Smooth muscle cell (in vitro differentiated cells): ENCODE results near the gene REEP3. TPM values are rescaled to one million over a fixed set of nuclear protein-coding genes. Genes with fewer than 3 reads are reported as not detected.
A peak's percentile ranks its signal among the peaks of the same experiment; 100 is the strongest.

ENCODE experiments used
- DNase-seq: peaks from one replicate; lab custom pipeline; 2025; ENCODE audit not compliant: unreplicated experiment; lab: John Stamatoyannopoulos, UW
- H2AFZ ChIP-seq: fragments of 200-600 bp; sonication (generic); 2 replicates; pipeline ENCODE4 v1.6.0; 2016; ENCODE audit warnings: antibody characterized with exemption, low read depth, mild to moderate bottlenecking
- H3F3A ChIP-seq: fragments of 200-600 bp; sonication (generic); 2 replicates; pipeline ENCODE4 v1.6.0; 2017; ENCODE audit warnings: antibody characterized with exemption, low read depth
- H3K27ac ChIP-seq: fragments of 200-600 bp; sonication (generic); 2 replicates; pipeline ENCODE4 v1.5.1; 2016; ENCODE audit warnings: low read depth, mild to moderate bottlenecking
- H3K27me3 ChIP-seq: fragments of 200-600 bp; sonication (generic); 2 replicates; pipeline ENCODE4 v1.6.1; 2016; ENCODE audit warnings: low read depth, mild to moderate bottlenecking
- H3K36me3 ChIP-seq: fragments of 200-600 bp; sonication (generic); 2 replicates; pipeline ENCODE4 v1.5.1; 2016; ENCODE audit warnings: low read depth
- H3K4me1 ChIP-seq: fragments of 200-600 bp; sonication (generic); 2 replicates; pipeline ENCODE4 v1.5.1; 2016; ENCODE audit warnings: low read depth
- H3K4me2 ChIP-seq: fragments of 200-600 bp; sonication (generic); 2 replicates; pipeline ENCODE4 v1.6.0; 2016; ENCODE audit warnings: mild to moderate bottlenecking
- H3K4me3 ChIP-seq: fragments of 200-600 bp; sonication (generic); 2 replicates; pipeline ENCODE4 v1.5.1; 2016; ENCODE audit warnings: mild to moderate bottlenecking
- H3K79me2 ChIP-seq: fragments of 200-600 bp; sonication (generic); 2 replicates; pipeline ENCODE4 v1.6.0; 2016; ENCODE audit warnings: low read depth, mild to moderate bottlenecking
- H3K9ac ChIP-seq: fragments of 200-600 bp; sonication (generic); 2 replicates; pipeline ENCODE4 v1.6.0; 2016; ENCODE audit warnings: low read depth
- H3K9me3 ChIP-seq: fragments of 200-600 bp; sonication (generic); replicated peaks from 2 replicates; pipeline ENCODE4 v1.5.1; 2016; ENCODE audit warnings: low read depth
- H4K20me1 ChIP-seq: fragments of 200-600 bp; sonication (generic); 2 replicates; pipeline ENCODE4 v1.6.0; 2016; ENCODE audit warnings: low read depth
- CTCF ChIP-seq: fragments of 200-600 bp; sonication (generic); IDR thresholded peaks from 2 replicates; pipeline ENCODE4 v1.5.1; 2017; ENCODE audit warnings: borderline replicate concordance, mild to moderate bottlenecking, antibody characterized with exemption; ENCODE audit not compliant: insufficient read depth, poor library complexity, severe bottlenecking
- WGBS: methylation state at CpG from one replicate; pipeline ENCODE4 v1.1.7; 2016; ENCODE audit warnings: low lambda C conversion rate; 5-methylcytosine and 5-hydroxymethylcytosine counted together
- polyA plus RNA-seq: library from polyadenylated mRNA; unstranded; fragments of >200 nt; fragmentation: Nextera tagmentation; extraction: Ambion mirVana; gene quantifications from 2 replicates; pipeline ENCODE4 v1.2.1, GENCODE V29; 2016
- total RNA-seq: library from RNA; depleted of rRNA; stranded (reverse); fragments of >200 nt; gene quantifications from 2 replicates; pipeline ENCODE4 v1.2.3, GENCODE V29; 2014

REEP3 gene
- total and polyA plus RNA-seq, 2 experiments from 2014 or later = 42.3 to 80.4 TPM

- no peak for TF ChIP-seq CTCF
- Histone ChIP-seq H2AFZ (no peak overlapping the region), H3K27ac (peak overlapping the region; percentile 61), H3K9me3 (no peaks in the 10 kb centered on the region), H3K4me3 (no peak overlapping the region), H3K4me2 (peak overlapping the region; percentile 63), H4K20me1 (no peaks in the 10 kb centered on the region), H3F3A (no peaks in the 10 kb centered on the region), H3K4me1 (peaks cover 8% of the 10 kb centered on the region), H3K79me2 (no peaks in the 10 kb centered on the region), H3K36me3 (no peaks in the 10 kb centered on the region), H3K27me3 (no peaks in the 10 kb centered on the region), H3K9ac (peak overlapping the region; percentile 7)
- WGBS = 28% methylated on average over 2 of the region's 2 CpGs
- no peak for DNase-seq
These were observed 93.2 kb downstream of the REEP3 start for GRCh38 chr10:63614371-63614891.

GRCh38 chr10:63618552-63618951 lies 97.4 kb downstream of the REEP3 start:
- Histone ChIP-seq H3K79me2 (no peaks in the 10 kb centered on the region), H2AFZ (no peak overlapping the region), H3K9me3 (no peaks in the 10 kb centered on the region), H4K20me1 (no peaks in the 10 kb centered on the region), H3F3A (no peaks in the 10 kb centered on the region), H3K9ac (no peak overlapping the region), H3K27ac (no peak overlapping the region), H3K4me3 (no peak overlapping the region), H3K36me3 (no peaks in the 10 kb centered on the region), H3K4me2 (no peak overlapping the region), H3K4me1 (peaks cover 8% of the 10 kb centered on the region), H3K27me3 (no peaks in the 10 kb centered on the region)
- no peak for DNase-seq
- WGBS = 94% methylated on average over 3 of the region's 3 CpGs
- TF ChIP-seq CTCF = no peak

- Histone ChIP-seq H3K27me3 (no peaks in the 10 kb centered on the region), H3K4me3 (no peak overlapping the region), H3F3A (no peaks in the 10 kb centered on the region), H4K20me1 (no peaks in the 10 kb centered on the region), H2AFZ (no peak overlapping the region), H3K27ac (no peak overlapping the region), H3K4me2 (no peak overlapping the region), H3K9ac (no peak overlapping the region), H3K36me3 (no peaks in the 10 kb centered on the region), H3K9me3 (no peaks in the 10 kb centered on the region), H3K4me1 (peaks cover 4% of the 10 kb centered on the region), H3K79me2 (no peaks in the 10 kb centered on the region)
- no peak for DNase-seq
- TF ChIP-seq CTCF = no peak
- 98% methylated on average over 7 of the region's 7 CpGs for WGBS
These were observed 98.2 kb downstream of the REEP3 start for GRCh38 chr10:63619426-63619825.

- Histone ChIP-seq H2AFZ (no peak overlapping the region), H3K9me3 (no peaks in the 10 kb centered on the region), H3K4me1 (no peaks in the 10 kb centered on the region), H3K4me2 (no peak overlapping the region), H3K27ac (no peak overlapping the region), H3F3A (no peaks in the 10 kb centered on the region), H3K4me3 (no peak overlapping the region), H3K9ac (no peak overlapping the region), H4K20me1 (no peaks in the 10 kb centered on the region), H3K36me3 (no peaks in the 10 kb centered on the region), H3K27me3 (no peaks in the 10 kb centered on the region), H3K79me2 (no peaks in the 10 kb centered on the region)
- 95% methylated on average over 2 of the region's 2 CpGs for WGBS
- DNase-seq = no peak
- TF ChIP-seq CTCF = no peak
These were observed 100.9 kb downstream of the REEP3 start for GRCh38 chr10:63622097-63622496.
